Measurements from ENCODE around the gene CRYBG1. TPM values are rescaled to one million over a fixed set of nuclear protein-coding genes. Genes with fewer than 3 reads are reported as not detected.

CRYBG1 gene
- total RNA-seq, 1 experiment from 2014 or later: 10.1 TPM

- POLR2A ChIA-PET: no interaction called here
- TF ChIP-seq FOXP4 (CRISPR knock-in tag; IDR thresholded peaks at IDR 0.05): no peak
- TF ChIP-seq NR3C1 (CRISPR knock-in tag; conservative IDR thresholded peaks at IDR 0.05; ENCODE audit: low read depth): no peak
- no peak for TF ChIP-seq ETV6 (CRISPR knock-in tag; IDR thresholded peaks at IDR 0.05)
- no peak for TF ChIP-seq FOXJ3 (CRISPR knock-in tag; IDR thresholded peaks at IDR 0.05; ENCODE audit: borderline replicate concordance)
- no peak for TF ChIP-seq NFE2L1 (CRISPR knock-in tag; IDR thresholded peaks at IDR 0.05)
- TF ChIP-seq NFYB (CRISPR knock-in tag; conservative IDR thresholded peaks at IDR 0.05; ENCODE audit: low read depth): no peak
- no peak for TF ChIP-seq SP1 (CRISPR knock-in tag; conservative IDR thresholded peaks at IDR 0.05)
- no peak for TF ChIP-seq ELF4 (CRISPR knock-in tag; IDR thresholded peaks at IDR 0.05; ENCODE audit: low read depth)
- no peak for TF ChIP-seq OVOL2 (CRISPR knock-in tag; IDR thresholded peaks at IDR 0.05; ENCODE audit: borderline replicate concordance)
- no peak for TF ChIP-seq ZNF416 (CRISPR knock-in tag; IDR thresholded peaks at IDR 0.05)
- TF ChIP-seq RELA (CRISPR knock-in tag; IDR thresholded peaks at IDR 0.05; ENCODE audit: borderline replicate concordance): no peak
- TF ChIP-seq ZNF281 (CRISPR knock-in tag; IDR thresholded peaks at IDR 0.05): no peak
- TF ChIP-seq USF2 (CRISPR knock-in tag; IDR thresholded peaks at IDR 0.05): no peak
- no peak for TF ChIP-seq CTCF (IDR thresholded peaks at IDR 0.05)
- H3K27ac Mint-ChIP-seq: no peak overlapping the region
- CTCF ChIA-PET: interaction anchor here (1.0 to 1.7 kb wide), 4 partner anchors 18 to 553 kb away, joined by 3 to 6 read pairs (median 4); partner anchors contain the start of gene CRYBG1
- no peaks in the 10 kb centered on the region for H3K4me1 Mint-ChIP-seq
- DNase-seq (ENCODE audit: low spot score) (no peak), ATAC-seq (no peak)
- H3K36me3 Mint-ChIP-seq: no peaks in the 10 kb centered on the region
- no peaks in the 10 kb centered on the region for H3K27me3 Mint-ChIP-seq (ENCODE audit: low read depth)
- no peak overlapping the region for H3K4me3 Mint-ChIP-seq
- no peaks in the 10 kb centered on the region for H3K9me3 Mint-ChIP-seq
Measured at GRCh38 chr6:106426250-106426970, 65.9 kb downstream of the CRYBG1 start.

- DNase-seq (ENCODE audit: low spot score): no peak
- Mint-ChIP-seq H3K4me3 (no peak overlapping the region), H3K4me1 (no peaks in the 10 kb centered on the region), H3K27ac (no peak overlapping the region), H3K36me3 (no peaks in the 10 kb centered on the region), H3K27me3 (ENCODE audit: low read depth) (no peaks in the 10 kb centered on the region), H3K9me3 (no peaks in the 10 kb centered on the region)
- POLR2A ChIA-PET: no interaction called here
- CTCF ChIA-PET: no interaction called here
- no peak for ATAC-seq
- no peak for TF ChIP-seq GRHL2 (CRISPR knock-in tag; IDR thresholded peaks at IDR 0.05; ENCODE audit: insufficient replicate concordance, severe bottlenecking)
- no peak for TF ChIP-seq MLX (CRISPR knock-in tag; IDR thresholded peaks at IDR 0.05)
- TF ChIP-seq NR2C2 (CRISPR knock-in tag; IDR thresholded peaks at IDR 0.05): no peak
- no peak for TF ChIP-seq ZNF396 (CRISPR knock-in tag; IDR thresholded peaks at IDR 0.05; ENCODE audit: borderline replicate concordance)
- no peak for TF ChIP-seq GABPB1 (CRISPR knock-in tag; IDR thresholded peaks at IDR 0.05)
- no peak for TF ChIP-seq TCF7 (CRISPR knock-in tag; IDR thresholded peaks at IDR 0.05; ENCODE audit: low read depth)
- TF ChIP-seq ATF2 (CRISPR knock-in tag; IDR thresholded peaks at IDR 0.05; ENCODE audit: borderline replicate concordance, low read depth): no peak
- no peak for TF ChIP-seq MYBL2 (CRISPR knock-in tag; IDR thresholded peaks at IDR 0.05)
- no peak for TF ChIP-seq E2F5 (CRISPR knock-in tag; IDR thresholded peaks at IDR 0.05)
- TF ChIP-seq NFATC4 (CRISPR knock-in tag; IDR thresholded peaks at IDR 0.05): no peak
Measured at GRCh38 chr6:106430466-106430865, 69.9 kb downstream of the CRYBG1 start.

Measured in WTC11 (cell line).